ENCODE results near the gene TPX2.

The TPX2 gene

GRCh38 chr20:31708736-31709534 lies 30.2 kb upstream of the TPX2 start:
- H3K4me3 ChIP-seq, result no peak overlapping the region
- no peak for TF ChIP-seq CTCF (IDR thresholded peaks at IDR 0.05)
- H3K27ac ChIP-seq, result peak overlapping the region; percentile 53 to 83

GRCh38 chr20:31709939-31710338 lies 29.2 kb upstream of the TPX2 start:
- no peak for TF ChIP-seq CTCF (IDR thresholded peaks at IDR 0.05)
- Histone ChIP-seq H3K4me3 (no peak overlapping the region), H3K27ac (peak overlapping the region; percentile 95 to 96)
- no peak for DNase-seq (ENCODE audit: low spot score)

More at GRCh38 chr20:31708736-31709534, 30.2 kb upstream of the TPX2 start:
- DNase-seq (ENCODE audit: low spot score), result no peak

- Histone ChIP-seq H3K4me3 (peak overlapping the region; percentile 69), H3K27ac (peak overlapping the region; percentile 95 to 96)
- no peak for TF ChIP-seq CTCF (IDR thresholded peaks at IDR 0.05)
- DNase-seq (ENCODE audit: low spot score), result no peak
These were observed 28.5 kb upstream of the TPX2 start for GRCh38 chr20:31710423-31711108.

GRCh38 chr20:31711179-31712111 lies 27.6 kb upstream of the TPX2 start:
- no peak for DNase-seq (ENCODE audit: low spot score)
- H3K4me3 ChIP-seq, result peak overlapping the region; percentile 69
- TF ChIP-seq CTCF (IDR thresholded peaks at IDR 0.05), result no peak
- H3K27ac ChIP-seq, result peak overlapping the region; percentile 95 to 96

- DNase-seq (ENCODE audit: low spot score), result no peak
- no peak for TF ChIP-seq CTCF (IDR thresholded peaks at IDR 0.05)
- Histone ChIP-seq H3K27ac (peak overlapping the region; percentile 95 to 96), H3K4me3 (peak overlapping the region; percentile 69)
These were observed 27.0 kb upstream of the TPX2 start for GRCh38 chr20:31712112-31712553.

- no peak for TF ChIP-seq CTCF (IDR thresholded peaks at IDR 0.05)
- peak; percentile 96 for DNase-seq (ENCODE audit: low spot score)
- Histone ChIP-seq H3K27ac (peak overlapping the region; percentile 95 to 96), H3K4me3 (peak overlapping the region; percentile 69)
These were observed 26.4 kb upstream of the TPX2 start for GRCh38 chr20:31712564-31713311.
